ENCODE measurements around the gene DIDO1.

The DIDO1 gene

DNA sequence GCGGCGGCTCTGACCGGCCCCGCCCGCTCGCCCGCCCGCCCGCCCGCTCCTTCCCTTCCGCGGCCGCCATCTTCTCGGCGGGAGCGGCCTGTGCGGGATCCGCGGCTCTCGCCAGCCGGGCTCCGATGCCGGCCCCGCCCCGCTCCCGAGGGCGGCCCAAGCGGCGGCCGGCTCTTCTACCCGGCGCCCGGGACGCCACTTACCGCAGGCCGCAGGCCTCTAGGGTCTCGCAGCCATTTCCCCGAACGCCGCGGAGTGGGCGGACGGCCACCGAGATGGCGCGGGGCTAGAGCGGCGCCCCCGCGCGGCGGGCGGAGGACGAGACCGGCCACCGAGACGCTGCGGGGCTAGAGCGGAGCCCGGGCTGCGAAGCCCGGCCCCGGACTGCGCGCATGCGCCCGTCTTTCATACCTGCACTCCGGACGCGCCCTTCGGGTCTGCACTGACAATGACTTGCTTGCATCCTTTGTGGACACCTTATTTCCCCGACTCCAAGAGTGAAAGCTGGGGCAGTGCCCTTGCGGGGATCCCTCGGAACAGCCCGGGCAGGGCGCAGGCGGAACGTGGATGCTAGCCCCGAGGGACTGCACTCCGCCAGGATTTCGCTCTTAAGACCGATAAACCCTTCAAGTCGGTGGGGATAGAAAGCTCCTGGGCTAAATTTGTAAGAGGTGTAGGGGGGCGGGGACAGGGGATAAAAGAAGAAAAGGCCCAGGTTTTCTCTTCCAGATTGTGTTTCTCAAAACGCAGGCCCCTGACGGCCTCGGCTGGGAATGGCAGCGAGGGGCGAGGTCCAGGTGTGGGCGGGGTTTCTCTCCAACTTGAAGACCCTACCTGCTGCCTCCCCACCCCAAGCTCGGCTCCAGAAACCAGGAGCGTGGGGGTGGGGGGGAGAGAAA, at the start of gene DIDO1:
Gene DIDO1 (minus strand): TSS at position 277 of the 899 bp plus-strand sequence.
- DNase-seq: peak; percentile 37 to 92 (median 81)

DNA sequence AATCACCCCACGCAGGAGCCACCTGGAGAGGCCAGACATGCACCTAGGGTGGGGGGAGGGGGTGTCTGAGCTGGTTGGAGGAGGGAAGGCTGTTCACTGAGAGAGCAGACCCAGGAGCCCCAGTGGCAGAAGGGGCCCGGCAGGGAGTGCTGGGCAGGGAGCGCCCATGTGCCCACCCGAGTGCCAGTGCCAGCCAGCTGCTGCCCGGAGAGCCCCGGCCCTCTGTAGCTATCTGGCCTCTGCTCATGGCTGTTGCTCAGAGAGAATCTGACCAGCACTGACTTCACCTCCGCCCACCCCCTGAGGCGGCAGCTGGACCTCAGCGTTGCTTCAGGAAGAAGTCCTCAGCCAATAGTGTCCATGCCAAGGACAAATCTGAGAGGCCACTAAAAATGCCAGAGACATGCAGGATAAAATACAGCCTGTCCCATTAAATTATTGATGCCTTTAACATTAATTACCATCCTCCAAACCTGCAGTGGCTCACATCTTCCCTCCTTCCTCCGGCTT, 49.0 kb upstream of the DIDO1 start:
- no peak for DNase-seq

DNA sequence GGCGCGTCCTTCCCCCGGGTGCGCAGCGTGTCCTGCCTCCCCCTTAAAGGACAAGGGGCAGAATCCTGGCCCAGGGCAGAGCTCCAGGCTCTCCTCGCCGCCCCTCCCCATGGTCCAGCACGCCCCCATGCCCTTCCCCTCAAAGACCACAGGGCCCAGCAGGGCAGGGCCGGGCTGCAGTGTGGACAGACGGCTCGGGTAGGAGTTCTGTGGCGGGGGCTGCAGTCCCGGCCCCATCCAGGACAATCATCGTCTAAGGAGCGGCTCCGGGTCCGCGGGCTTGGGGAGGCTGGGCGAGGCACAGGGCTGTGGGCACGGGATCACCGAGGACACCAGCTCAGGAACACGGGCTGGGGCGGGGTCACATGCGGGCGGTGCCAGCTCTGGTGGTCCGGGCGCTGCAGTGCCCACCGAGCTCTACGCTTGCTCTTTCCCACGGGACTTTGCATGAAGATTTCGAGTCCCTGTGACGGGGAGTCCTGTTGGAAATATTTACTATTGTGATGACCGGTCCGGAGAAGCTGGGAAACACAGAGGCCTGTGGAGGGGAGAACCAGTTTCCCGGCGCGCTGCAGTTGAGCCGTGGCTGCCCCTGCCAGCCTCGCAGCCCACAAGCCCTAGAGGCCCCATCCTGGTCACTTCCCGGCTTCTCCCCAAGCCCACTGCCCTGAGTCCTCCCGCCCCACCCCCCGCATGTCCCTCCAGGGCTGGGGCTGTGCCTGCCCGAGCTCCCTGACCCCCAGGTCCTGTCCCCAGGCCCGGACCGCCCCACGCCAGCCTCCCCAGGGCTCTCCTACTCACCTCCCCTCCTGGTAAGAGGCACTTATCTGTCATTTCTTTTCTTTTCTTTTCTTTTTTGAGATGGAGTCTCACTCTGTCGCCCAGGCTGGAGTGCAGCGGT, 46.8 kb upstream of the DIDO1 start:
- no peak for DNase-seq

DNA sequence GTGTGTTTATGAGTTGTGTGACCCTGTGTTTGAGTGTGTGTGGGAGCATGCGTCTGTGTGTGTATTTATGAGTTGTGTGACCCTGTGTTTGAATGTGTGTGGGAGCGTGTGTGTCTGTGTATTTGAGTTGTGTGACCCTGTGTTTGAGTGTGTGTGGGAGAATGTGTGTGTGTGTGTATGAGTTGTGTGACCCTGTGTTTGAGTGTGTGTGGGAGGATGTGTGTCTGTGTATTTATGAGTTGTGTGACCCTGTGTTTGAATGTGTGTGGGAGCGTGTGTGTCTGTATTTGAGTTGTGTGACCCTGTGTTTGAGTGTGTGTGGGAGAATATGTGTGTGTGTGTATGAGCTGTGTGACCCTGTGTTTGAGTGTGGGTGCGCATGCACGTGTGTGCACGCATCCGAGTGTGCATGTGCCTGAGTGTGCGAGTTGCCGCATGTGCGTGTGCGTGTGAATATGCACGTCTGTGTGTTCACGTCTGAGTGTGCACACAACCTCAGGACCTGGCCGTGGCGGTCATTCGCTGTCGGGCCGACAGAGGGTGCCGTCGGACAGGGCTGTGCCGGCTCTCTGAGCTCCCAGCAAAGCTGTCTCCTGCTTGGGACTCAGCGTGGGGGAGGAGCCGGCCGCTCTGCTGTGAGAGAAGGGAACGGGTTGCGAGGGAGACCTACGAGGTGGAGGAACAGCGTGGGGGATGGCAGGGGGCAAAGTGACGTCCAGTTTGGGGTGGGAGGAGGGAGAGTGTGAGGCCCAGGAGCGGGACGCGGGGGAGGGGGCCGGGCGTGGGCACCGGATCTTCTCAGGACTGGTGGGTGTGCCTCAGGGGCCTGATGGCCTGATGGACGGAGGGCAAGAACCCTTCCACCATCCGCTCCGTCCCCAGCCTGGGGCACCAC, 45.9 kb upstream of the DIDO1 start:
- DNase-seq: peak in 49 of 51 donors; percentile 6 to 88 (median 62)

DNA sequence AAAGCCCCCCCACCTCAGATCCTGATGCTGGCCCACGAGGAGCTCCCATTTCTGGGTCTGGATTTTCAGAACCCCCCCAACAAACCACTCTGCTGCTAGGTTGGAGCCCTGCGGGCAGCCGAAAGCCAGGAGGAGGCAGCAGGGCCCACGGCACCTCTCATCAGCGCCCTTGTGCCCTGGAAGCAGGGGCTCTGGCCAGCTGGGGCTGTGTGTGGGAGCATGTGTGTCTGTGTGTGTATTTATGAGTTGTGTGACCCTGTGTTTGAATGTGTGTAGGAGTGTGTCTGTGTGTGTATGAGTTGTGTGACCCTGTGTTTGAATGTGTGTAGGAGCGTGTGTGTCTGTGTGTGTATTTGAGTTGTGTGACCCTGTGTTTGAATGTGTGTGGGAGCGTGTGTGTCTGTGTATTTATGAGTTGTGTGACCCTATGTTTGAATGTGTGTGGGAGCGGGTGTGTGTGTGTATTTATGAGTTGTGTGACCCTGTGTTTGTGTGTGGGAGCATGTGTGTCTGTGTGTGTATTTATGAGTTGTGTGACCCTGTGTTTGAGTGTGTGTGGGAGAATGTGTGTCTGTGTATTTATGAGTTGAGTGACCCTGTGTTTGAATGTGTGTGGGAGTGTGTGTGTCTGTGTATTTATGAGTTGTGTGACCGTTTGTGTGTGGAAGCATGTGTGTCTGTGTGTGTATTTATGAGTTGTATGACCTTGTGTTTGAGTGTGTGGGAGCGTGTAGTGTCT, 45.1 kb upstream of the DIDO1 start:
- DNase-seq: no peak

DNA sequence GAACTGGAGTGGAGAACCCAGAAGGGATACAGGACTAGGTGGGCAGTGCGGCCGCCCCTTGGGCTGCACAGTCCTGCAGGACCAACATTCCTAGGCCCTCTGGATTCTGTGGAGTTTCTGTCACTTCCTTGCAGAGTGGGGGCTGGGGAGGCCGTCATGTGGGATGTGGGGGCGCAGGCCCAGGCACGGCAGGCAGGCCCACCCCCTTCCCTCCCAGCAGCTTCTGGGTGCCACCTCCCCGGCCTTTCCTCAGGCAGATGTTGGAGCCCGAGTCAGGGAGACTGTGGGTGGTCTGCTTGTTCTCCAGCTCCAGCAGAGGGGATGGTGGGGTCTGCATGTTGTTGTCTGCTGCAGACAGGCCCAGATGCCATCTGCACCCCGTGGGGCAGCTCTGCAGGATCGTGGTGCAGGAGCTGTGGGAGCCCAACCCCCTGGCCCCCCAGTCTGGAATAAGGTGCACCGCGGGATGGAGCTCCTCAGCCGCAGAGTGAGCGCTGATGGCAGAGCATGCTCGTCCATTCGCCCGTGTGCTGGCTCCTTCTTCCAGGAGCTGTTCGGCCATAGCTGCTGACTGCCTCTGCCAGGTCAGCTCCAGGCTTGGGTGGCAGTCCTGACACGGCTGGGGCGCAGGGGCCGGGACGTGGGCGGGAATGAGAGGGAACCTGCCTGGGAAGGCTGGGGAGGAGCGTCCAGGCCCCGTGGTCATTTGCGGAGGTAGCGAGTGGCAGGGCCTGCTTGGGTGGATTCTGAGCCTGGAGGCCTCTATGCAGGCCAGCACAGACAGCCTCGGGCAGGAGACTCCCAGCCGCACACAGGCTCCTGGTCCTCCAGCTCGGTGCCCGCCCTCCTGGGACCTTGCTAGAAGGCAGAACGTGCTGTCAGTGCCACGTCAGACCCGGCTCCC, 44.3 kb upstream of the DIDO1 start:
- no peak for DNase-seq

DNA sequence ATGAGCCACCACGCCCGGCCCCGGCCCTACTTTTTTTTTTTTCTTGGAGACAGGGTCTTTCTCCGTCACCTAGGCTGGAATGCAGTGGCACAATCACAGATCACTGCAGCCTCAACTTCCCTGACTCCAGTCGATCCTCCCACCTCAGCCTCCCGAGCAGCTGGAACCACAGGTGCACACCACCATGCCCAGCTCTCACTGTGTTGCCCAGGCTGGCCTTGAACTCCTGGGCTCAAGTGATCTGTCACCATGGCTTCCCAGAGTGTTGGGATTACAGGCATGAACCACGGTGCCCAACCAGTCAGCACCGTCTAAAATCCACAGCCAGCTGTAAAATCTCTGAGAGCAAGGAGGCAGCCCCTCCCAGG, 43.6 kb upstream of the DIDO1 start:
- DNase-seq: no peak

DNA sequence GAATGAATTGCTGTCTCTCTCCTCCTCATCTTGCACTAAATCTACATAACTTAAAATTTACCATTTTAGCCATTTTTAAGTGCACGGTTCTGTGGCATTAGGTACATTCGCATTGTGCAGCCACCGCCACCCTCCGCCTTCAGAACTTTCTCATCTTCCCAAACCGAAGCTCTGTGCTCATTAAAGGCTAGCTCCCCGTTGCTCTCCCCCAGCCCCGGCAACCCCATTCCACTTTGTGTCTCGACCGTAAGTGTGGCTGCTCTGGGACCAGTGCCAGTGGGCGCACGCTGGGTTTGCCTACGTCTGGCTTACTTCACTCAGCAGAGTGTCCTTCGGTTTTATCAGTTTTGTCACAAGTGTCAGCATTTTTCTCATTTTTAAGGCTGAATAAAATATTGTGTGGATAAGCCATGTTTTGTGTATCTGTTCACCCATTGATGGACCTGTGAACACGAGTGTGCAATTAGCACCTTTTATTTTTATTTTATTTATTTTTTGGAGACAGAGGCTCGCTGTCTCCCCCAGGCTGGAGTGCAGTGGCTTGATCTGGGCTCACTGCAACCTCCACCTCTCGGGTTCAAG, 43.0 kb upstream of the DIDO1 start:
- no peak for DNase-seq

DNA sequence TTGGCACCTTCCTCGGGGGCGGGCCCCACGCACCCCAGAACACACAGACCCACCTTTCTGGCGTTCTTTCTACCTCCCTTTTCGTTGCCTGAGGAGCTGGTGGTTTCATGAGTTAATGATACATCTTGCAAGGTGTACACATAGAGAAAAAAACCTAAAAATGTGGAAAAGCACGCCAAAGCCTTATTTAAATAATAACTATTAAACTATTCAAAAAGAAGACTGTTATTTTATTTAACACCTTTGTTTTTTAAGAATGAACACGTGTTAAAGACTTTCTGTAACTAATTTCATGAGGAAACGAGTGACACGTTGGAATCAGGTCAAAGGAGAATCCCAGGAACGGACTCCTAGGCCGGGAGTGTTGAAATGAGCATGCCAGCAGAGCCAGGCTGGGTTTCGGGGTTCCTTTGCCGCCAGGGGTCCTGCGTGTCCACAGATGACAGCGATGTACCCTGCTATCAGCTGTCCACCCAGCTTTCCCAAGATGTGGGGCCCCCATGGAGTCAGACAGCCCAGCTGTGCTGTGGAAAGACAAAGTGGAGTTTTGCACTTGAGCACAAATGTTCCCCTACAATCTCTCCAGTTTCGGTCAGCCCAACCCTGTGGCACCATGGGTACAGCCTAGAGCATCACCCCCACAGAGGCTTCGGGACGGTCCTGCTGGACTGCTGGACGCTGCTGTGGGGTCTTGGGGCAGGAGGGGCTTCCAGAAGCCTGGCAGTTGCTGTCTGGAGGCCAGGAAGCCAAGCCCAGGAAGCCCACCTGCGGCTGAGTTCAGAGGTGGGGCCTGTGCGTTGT, 42.3 kb upstream of the DIDO1 start:
- no peak for DNase-seq

DNA sequence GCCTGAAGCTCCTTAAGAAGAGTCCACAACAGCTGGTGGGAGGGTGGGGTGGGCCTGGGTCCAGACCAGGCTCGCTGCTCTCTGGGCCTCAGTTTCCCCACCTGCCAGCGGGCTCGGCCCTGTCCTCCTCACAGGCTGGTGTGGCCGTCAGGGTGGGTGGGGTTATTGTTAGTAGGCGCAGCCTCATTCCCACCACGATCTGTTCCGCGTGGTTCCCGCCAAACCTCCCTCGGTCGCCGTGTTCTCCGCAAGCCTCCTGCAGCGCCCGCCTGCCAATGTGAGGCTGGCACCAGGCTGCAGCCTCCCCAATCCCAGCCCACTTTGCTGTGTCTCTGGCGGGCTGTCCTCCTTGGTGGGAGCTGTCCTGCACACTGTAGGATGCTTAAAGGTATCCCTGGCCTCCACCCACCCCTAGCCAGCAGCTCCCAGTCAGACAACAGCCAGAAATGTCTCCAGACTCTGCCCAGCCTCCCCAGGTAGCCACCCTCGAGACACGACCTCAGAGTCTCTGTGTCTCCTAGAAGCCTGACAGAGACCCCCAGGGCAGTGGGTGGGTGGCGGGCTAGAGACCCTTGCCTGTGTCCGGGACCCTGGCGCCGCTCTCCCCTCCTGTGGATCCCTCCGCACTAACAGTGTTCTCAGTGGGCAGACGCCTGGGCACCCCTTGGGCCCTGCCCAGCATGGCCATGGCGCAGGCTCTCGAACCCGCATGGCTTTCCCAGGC, 41.5 kb upstream of the DIDO1 start:
- no peak for DNase-seq

DNA sequence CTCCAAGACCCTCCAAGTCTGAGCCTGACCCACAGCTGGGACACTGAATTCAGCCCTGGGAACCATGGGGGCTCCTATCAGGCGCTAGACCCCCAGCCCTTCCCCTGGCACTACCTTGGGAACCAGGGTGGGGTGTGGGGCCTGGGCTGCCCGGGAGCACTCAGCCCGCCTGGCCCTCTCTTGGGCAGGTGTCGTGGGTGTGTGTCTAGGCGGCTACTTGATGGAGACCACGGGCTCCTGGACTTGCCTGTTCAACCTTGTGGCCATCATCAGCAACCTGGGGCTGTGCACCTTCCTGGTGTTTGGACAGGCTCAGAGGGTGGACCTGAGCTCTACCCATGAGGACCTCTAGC, 40.8 kb upstream of the DIDO1 start:
- DNase-seq: no peak

DNA sequence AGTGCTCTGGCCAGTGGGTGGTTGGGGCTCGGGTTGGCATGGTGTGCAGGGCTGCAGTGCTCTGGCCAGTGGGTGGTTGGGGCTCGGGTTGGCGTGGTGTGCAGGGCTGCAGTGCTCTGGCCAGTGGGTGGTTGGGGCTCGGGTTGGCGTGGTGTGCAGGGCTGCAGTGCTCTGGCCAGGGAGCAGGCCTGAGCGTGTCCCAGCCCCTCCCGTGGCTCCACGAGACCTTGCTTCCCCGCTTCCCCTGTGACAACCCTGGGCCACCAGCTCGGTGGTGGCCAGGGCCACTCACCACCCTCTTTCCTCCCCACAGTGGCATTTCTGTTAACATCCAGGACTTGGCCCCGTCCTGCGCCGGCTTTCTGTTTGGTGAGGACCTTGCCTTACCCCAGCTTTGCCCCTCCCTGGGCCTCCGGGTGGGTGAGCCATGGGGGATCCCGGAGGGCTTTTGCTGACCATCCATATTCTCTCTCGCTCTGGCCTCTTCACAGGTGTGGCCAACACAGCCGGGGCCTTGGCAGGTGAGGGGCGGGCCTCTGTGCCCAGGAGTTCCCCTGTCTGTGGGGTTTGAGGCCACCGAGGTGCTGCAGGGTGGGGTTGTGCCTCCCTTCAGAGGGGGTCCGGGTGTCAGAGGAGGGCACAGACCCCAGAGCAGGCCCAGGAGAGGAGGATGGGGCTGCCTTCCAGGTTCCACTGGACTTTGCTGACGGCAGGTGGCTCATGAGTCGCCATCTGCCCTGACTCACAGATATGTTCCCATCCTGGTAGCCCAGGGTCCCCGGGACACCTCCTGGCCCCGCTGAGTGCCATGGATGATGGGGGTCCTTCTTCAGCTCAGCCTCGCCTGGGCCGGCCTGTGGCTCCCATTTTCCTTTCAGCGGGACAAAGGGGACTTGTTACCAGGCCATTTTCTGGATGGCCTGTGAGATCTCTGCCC, 40.2 kb upstream of the DIDO1 start:
- no peak for DNase-seq

DNA sequence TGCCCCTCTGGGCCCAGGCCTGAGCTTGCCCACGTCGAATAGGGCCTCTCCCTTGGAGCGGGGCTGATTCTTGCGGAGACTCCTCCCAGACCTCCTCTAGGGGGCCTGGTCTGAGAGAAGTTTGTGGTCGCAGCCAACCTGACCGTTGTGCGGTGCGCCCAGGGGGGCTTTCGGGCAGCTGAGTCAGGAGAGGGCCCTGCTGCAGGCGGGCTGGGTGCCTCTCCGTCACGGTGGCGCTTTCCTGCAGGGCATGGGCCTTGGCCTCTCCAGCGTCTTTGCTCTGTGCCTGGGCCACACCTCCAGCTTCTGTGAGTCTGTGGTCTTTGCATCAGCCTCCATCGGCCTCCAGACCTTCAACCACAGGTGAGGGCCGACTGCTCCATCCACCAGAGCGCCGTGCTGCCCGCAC, 39.1 kb upstream of the DIDO1 start:
- DNase-seq: no peak

DNA sequence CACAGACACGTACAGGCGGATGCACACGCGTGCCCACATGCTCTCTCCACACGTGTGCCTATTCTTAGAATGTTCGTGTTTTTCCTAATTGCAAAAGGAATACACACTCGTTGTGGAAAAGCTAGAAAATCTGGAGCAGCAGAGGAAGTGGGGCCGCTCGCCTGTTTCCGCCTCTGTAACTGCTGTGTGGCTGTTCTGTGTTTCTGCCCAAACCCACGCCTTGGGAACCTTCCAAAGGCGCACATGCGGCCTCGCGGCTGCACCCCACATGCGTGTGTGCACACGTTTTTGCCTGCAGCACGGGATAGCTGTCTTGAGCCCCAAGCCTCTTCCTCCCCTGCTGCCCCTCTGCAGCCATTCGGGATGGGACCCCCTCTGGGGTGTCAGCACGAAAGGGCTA, 38.4 kb upstream of the DIDO1 start:
- no peak for DNase-seq

DNA sequence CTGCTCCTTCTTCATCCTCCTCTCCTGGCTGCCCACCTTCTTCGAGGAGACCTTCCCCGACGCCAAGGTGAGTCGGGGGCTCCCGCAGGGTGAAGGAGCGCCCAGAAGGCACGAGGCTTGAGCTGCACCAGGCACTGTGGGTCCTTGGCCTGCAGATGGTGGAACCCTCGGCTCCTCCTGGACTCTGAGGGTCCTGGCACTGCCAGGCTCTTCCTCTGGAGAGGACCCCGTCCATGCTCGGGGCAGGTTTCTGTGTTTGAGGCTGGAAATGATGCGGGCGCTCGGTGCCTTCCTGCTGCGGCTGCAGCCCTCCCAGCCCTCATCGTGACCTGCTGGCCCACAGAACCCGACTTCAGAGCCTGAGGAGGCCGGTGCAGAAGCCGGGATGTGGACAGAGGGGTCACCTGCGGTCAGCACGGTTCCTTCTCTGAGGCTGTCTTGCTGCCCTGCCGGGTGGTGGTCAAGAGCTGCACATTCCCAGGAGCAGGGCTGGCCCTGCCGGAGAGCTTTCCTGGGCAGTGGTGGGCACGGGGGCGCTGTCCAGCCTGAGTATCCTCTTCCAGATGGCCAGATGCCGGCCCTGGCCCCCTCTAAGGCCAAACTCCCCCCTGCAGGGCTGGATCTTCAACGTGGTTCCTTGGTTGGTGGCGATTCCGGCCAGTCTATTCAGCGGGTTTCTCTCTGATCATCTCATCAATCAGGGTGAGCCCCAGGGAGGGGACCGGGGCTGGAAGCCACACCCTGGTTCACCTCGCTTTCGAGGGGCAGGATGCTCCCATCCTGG, 37.5 kb upstream of the DIDO1 start:
- no peak for DNase-seq

All from hypothalamus (tissue), 51 donors.